Globus pallidus (tissue), 1 donor: ENCODE data around the gene PTPN7.

Experiments
- DNase-seq: peaks from one replicate; pipeline ENCODE4 v3.0.0-alpha.2; 2015; ENCODE audit warnings: low spot score

The PTPN7 gene

GRCh38 chr1:202106340-202107254 lies 53.8 kb downstream of the PTPN7 start:
- no peak for DNase-seq

- no peak for DNase-seq
These were observed 54.6 kb downstream of the PTPN7 start for GRCh38 chr1:202105571-202106339.

GRCh38 chr1:202104073-202104472 lies 56.3 kb downstream of the PTPN7 start:
- no peak for DNase-seq

GRCh38 chr1:202101184-202101583 lies 59.2 kb downstream of the PTPN7 start:
- DNase-seq, result peak; percentile 31
